T-helper 9 cell (primary cell): ENCODE measurements around the gene SLC35A3.
"Not testable (repeated sequence)": the region's sequence is repeated elsewhere in the genome, so short reads cannot be mapped to it uniquely, and the experiment has no call there.

Source experiments
- DNase-seq: peaks from one replicate; pipeline ENCODE4 v3.0.0-alpha.2; 2020

SLC35A3 gene

DNA sequence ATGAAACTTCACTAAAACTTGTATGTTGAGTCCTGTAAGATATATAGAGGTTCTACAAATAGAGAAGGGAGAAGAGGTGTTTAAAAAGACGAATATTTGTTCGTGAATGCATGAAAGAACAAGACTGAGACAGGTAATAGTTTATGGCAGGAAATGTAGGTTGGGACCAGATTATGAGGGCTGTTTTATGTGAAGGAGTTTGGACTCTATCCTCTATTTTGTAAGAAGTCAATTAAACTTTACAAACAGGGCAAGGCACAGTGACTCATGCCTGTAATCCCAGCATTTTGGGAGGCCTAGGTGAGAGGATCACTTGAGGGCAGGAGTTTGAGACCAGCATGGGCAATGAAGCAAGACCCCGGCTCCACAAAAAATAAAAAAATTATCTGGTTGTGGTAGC, 5.7 kb downstream of the SLC35A3 start:
- no peak for DNase-seq

GRCh38 chr1:99977326-99977725, 7.5 kb downstream of the SLC35A3 start:
- DNase-seq = not testable (repeated sequence)

DNA sequence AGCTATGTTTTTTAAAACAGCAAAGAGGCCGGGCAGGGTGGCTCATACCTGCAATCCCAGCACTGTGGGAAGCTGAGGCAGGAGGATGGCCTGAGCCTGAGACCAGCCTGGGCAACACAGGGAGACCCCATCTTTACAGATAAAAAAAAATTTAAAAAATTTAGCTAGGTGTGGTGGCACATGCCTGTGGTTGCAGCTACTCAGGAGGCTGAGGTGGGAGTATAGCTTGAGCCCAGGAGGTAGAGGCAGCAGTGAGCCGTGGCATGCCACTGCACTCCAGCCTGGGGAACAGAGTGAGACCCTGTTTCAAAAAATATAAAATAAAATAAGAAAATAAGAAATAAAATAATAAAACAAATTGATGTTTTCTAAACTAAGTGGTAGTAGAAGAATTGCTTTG, 8.4 kb downstream of the SLC35A3 start:
- DNase-seq = no peak

DNA sequence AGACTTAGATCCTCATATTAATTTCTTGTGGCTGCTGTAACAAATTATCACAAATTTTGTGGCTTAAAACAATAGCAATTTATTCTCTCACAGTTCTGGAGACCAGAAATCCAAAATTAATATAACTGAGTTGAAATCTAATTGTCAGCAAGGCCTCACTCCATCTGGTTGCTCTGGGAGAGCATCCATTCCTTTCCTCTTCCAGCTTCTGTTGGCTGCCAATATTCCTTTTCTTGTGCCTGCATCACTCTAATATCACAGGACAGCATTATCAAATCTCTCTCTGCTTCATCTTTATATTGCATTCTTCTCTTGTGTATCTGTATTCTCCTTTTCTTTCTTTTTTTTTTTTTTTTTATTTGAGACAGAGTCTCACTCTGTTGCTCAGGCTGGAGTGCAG, 9.3 kb downstream of the SLC35A3 start:
- no peak for DNase-seq

GRCh38 chr1:99980928-99981327, 11.1 kb downstream of the SLC35A3 start:
- DNase-seq = no peak

GRCh38 chr1:99986656-99987225, 16.9 kb downstream of the SLC35A3 start:
- no peak for DNase-seq

DNA sequence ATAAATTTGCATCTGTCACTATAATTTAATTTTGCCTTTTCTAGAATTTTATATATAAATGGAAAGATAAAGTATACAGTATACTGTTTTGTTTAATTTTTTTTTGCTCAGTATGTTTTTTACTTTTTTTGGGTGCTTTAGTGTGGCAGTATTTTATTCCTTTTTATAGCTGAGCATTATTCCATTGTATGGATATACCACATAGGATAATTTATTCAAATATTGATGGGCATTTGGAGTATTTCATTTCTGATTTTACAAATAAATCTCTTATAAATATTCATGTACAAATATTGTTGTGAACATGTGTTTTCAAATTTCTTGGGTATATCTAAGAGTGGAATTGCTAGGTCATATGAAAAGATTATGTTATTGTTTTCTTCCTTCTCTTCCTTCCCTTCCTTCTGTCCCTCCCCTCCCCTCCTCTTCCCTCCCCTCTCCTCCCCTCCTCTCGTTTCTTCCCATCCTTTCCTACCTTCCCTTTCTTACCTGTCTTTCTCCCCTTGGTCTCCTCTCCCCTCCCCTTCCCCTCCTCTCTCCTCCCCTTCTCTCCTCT, 18.5 kb downstream of the SLC35A3 start:
- no peak for DNase-seq

- no peak for DNase-seq
These were observed 22.4 kb downstream of the SLC35A3 start for GRCh38 chr1:99992044-99992722.

DNA sequence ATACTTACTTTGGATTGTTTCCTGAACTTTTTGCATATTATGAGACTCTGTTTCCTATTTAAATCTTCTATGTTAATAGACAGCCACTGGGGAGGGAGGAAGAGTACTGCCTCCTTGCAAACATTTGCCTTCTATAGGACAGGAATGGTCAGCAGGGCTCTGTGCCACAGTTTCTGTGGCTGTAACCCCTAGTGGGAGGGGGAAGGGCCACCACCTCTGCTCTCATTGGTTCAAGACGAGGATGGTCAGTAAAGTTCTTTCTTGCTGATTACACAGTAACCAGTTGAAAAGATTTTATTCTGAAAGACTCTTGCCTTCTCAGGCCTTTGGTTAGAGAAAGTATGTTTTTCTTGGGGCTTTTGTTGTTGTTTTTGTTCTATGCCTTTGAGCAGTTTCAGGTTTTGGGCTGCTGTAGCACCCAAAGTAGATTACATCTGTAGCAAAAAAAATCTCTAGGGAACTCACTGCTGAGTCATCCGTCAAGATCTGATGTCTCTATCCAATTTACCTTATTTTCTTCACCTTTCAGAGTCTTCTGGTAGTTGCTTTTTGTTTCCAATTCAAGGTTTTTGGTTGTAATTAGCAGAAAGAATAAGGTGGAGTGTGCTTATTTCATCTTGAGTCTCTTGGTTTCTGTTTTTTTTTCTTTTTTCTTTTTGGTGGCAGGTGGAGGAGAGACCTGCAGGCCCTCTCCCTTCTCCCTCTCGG, 23.1 kb downstream of the SLC35A3 start:
- no peak for DNase-seq

- no peak for DNase-seq
These were observed 23.7 kb downstream of the SLC35A3 start for GRCh38 chr1:99993468-99993845.

DNA sequence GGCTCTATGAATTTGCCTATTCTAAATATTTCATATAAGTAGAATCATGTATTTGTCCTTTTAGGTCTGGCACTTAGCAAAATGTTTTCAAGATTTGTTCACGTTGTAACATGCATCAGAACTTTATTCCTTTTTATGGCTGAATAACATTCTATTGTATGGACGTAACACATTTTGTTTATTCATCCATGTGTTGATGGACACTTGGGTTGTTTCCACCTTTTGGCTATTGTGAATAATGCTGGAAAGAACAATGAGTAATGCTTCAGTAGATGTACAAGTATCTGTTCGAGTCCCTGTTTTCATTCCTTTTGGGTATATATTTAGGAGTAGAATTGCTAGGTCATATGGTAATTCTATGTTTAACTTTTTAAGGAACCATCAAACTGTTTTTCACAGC, 24.7 kb downstream of the SLC35A3 start:
- no peak for DNase-seq

DNA sequence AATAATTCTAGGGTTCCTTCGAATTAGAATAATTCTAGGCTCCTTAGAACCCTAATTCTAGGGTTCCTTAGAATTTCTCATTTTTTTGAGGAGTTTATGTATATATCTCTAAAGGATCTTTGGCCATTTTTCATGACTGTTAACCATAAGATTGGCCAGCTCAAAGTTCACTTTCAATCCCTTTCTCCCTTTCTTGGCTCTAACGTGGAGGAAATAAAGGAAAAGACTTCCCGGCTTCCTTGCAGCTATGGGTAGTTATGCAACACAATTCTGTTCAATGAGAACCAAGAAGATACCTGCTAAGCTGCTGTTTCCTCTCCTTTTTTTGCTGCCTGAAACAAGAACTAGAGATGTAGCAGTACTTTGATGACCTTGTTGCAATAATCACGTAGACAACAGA, 27.2 kb downstream of the SLC35A3 start:
- DNase-seq = no peak

GRCh38 chr1:100001462-100001861, 31.7 kb downstream of the SLC35A3 start:
- no peak for DNase-seq

GRCh38 chr1:100005424-100005823, 35.6 kb downstream of the SLC35A3 start:
- no peak for DNase-seq

DNA sequence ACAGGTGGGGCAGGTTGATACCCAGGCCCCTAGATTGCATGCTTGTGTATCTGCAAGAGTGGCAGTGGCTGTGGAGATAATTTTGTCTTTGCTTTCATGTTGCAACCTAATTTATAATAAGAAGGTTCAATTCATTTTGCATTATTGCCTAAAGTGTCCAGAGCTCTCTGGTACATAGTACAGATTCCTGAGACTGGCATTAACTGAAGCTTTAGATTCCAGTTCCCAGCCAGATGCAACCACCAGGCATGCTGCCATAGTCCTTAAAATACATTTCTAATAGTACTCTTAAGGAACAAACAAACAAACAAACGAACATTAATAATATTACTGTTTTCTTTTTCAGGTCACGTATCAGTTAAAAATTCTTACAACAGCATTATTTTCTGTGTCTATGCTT, 36.9 kb downstream of the SLC35A3 start:
- no peak for DNase-seq

DNA sequence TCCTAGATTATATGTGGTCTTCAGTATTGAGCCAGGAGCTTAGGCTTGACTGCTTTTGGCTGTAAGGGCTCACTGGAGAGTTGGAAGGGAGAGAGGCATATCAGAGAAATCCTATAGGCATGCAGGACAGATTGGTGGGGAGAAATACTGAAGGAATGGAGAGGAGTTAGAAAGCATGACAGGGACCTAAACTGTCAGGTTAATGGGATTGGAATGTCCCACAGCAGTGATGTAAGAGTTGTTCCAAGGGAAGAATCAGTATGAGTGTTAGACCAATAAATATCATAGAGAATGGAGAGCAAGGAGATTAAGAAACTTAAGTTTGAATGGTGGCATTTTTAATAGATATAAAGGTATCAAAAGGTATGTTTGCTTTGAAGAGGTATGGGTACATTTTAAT, 39.7 kb downstream of the SLC35A3 start:
- no peak for DNase-seq

- no peak for DNase-seq
These were observed 41.0 kb downstream of the SLC35A3 start for GRCh38 chr1:100010804-100011203.

DNA sequence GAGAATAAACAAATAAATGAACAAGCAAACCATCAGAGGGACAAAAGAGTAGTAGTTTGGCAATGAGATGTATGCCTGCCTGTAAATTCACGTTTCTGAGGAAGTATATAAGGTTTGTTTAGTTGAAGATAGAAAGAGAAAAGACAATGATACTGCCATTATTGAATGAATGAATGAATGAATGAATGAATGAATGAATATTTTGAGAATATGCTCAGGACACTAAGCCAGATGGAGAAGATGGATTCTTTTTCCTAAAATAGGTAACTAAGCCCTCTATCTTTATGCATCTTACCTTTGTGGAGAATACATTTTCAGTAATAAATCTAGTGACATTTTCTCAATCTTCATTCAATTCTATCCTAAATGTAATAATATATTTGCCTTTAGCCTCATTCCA, 49.4 kb downstream of the SLC35A3 start:
- DNase-seq = no peak

DNA sequence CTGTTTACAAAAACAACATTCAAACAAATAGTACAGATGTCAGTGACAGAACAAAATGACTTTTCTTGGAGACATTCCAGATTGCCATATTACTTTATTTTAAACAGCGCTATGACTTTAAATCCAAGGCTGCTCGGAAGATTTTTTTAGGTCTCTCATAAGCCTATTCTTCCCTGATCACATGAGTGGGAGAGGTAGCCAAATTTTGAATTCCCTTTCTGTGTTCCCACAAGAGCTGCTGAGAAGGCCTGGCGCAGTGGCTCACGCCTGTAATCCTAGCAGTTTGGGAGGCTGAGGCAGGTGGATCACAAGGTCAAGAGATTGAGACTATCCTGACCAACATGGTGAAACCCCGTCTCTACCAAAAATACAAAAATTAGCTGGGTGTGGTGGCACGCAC, 53.7 kb downstream of the SLC35A3 start:
- DNase-seq = no peak

- DNase-seq = no peak
These were observed 57.4 kb downstream of the SLC35A3 start for GRCh38 chr1:100027212-100027611.

- no peak for DNase-seq
These were observed 59.0 kb downstream of the SLC35A3 start for GRCh38 chr1:100028765-100029164.

GRCh38 chr1:100034470-100034869, 64.7 kb downstream of the SLC35A3 start:
- no peak for DNase-seq

GRCh38 chr1:100035214-100035613, 65.4 kb downstream of the SLC35A3 start:
- DNase-seq = no peak
